HEK293 (cell line): ENCODE results near the gene HMX1.

Source experiments
- CTCF ChIA-PET: fragments of 350-600 bp; formaldehyde crosslinking; extraction: SDS; loops from one replicate; lab custom pipeline; 2021; ENCODE audit warnings: antibody characterized with exemption; lab: Yijun Ruan, JAX
- POLR2A ChIA-PET: fragments of 300-600 bp; formaldehyde crosslinking; extraction: SDS; loops from one replicate; lab custom pipeline; 2020; ENCODE audit warnings: antibody characterized with exemption, inconsistent platforms; lab: Yijun Ruan, JAX
- H3K27ac ChIP-seq: fragments of 200-500 bp; sonication (Bioruptor generic); 2 replicates; pipeline ENCODE4 v1.5.1; 2014; ENCODE audit warnings: low read depth, low read length, control low read depth, inconsistent platforms; ENCODE audit errors: extremely low read depth
- H3K36me3 ChIP-seq, 2 experiments: fragments of 200-500 bp in 1 of 2; sonication (Bioruptor generic) in 1 of 2; 1 replicate in 1 of 2; 2 replicates in 1 of 2; pipeline ENCODE4 v1.5.1; 2014 to 2017; ENCODE audit warnings: inconsistent platforms in 2 of 2, low read length in 2 of 2; ENCODE audit not compliant: control insufficient read depth in 2 of 2, insufficient read depth in 1 of 2
- H3K4me1 ChIP-seq: fragments of 200-500 bp; sonication (Bioruptor generic); 2 replicates; pipeline ENCODE4 v1.5.1; 2014; ENCODE audit warnings: mild to moderate bottlenecking, low read length, inconsistent platforms; ENCODE audit not compliant: control insufficient read depth, insufficient read depth
- H3K4me3 ChIP-seq: 2 replicates; pipeline ENCODE4 v1.5.1; 2011; ENCODE audit warnings: low read depth, mild to moderate bottlenecking, control low read depth, low read length, moderate library complexity
- H3K9me3 ChIP-seq: fragments of 200-500 bp; sonication (Bioruptor generic); 2 replicates; pipeline ENCODE4 v1.5.1; 2014; ENCODE audit warnings: low read depth, low read length, inconsistent platforms; ENCODE audit not compliant: control insufficient read depth, insufficient read depth
- FEZF1 ChIP-seq: fragments of 450-650 bp; formaldehyde crosslinking; IDR thresholded peaks from 2 replicates; pipeline ENCODE4 v1.5.1; 2016; ENCODE audit warnings: missing biosample characterization, missing genetic modification characterization
- KLF8 ChIP-seq: fragments of 450-650 bp; formaldehyde crosslinking; IDR thresholded peaks from 2 replicates; pipeline ENCODE4 v1.5.1; 2016; ENCODE audit warnings: missing biosample characterization, missing genetic modification characterization
- WT1 ChIP-seq: fragments of 450-650 bp; formaldehyde crosslinking; IDR thresholded peaks from 2 replicates; pipeline ENCODE4 v1.5.1; 2016; ENCODE audit warnings: missing biosample characterization, missing genetic modification characterization
- ZBTB1 ChIP-seq: fragments of 450-650 bp; formaldehyde crosslinking; IDR thresholded peaks from 2 replicates; pipeline ENCODE4 v1.5.1; 2016; ENCODE audit warnings: missing biosample characterization, missing genetic modification characterization
- ZNF10 ChIP-seq: fragments of 450-650 bp; formaldehyde crosslinking; IDR thresholded peaks from 2 replicates; pipeline ENCODE4 v1.5.1; 2017; ENCODE audit warnings: missing biosample characterization, missing genetic modification characterization
- ZNF138 ChIP-seq: fragments of 450-650 bp; formaldehyde crosslinking; IDR thresholded peaks from 2 replicates; pipeline ENCODE4 v1.5.1; 2016; ENCODE audit warnings: missing biosample characterization, missing genetic modification characterization, borderline replicate concordance
- ZNF155 ChIP-seq: fragments of 450-650 bp; formaldehyde crosslinking; IDR thresholded peaks from 2 replicates; pipeline ENCODE4 v1.5.1; 2016; ENCODE audit warnings: missing biosample characterization, missing genetic modification characterization
- ZNF426 ChIP-seq: fragments of 450-650 bp; formaldehyde crosslinking; IDR thresholded peaks from 2 replicates; pipeline ENCODE4 v1.5.1; 2017; ENCODE audit warnings: missing biosample characterization, missing genetic modification characterization, mild to moderate bottlenecking, inconsistent platforms, moderate library complexity
- ZNF48 ChIP-seq: fragments of 450-650 bp; formaldehyde crosslinking; IDR thresholded peaks from 2 replicates; pipeline ENCODE4 v1.5.1; 2016; ENCODE audit warnings: missing biosample characterization, missing genetic modification characterization
- ZNF521 ChIP-seq: fragments of 450-650 bp; formaldehyde crosslinking; IDR thresholded peaks from 2 replicates; pipeline ENCODE4 v1.5.1; 2017; ENCODE audit warnings: missing biosample characterization, mild to moderate bottlenecking, missing genetic modification characterization
- ZNF549 ChIP-seq: fragments of 450-650 bp; IDR thresholded peaks from 2 replicates; pipeline ENCODE4 v1.5.1; 2018; ENCODE audit warnings: missing biosample characterization, missing genetic modification characterization, mild to moderate bottlenecking, inconsistent platforms, moderate library complexity
- ZNF555 ChIP-seq: fragments of 450-650 bp; formaldehyde crosslinking; conservative IDR thresholded peaks from 2 replicates; pipeline ENCODE4 v1.5.1; 2017; ENCODE audit warnings: missing biosample characterization, mild to moderate bottlenecking, missing genetic modification characterization, inconsistent platforms
- TF ChIP-seq, protein P1 (sequence below): fragments of 450-650 bp; formaldehyde crosslinking; IDR thresholded peaks from 2 replicates; pipeline ENCODE4 v1.5.1; 2016; ENCODE audit warnings: missing biosample characterization, missing genetic modification characterization, borderline replicate concordance
- TF ChIP-seq, protein P2 (sequence below): fragments of 450-650 bp; formaldehyde crosslinking; IDR thresholded peaks from 2 replicates; pipeline ENCODE4 v1.5.1; 2016; ENCODE audit warnings: missing biosample characterization, missing genetic modification characterization, borderline replicate concordance

The HMX1 gene

DNA sequence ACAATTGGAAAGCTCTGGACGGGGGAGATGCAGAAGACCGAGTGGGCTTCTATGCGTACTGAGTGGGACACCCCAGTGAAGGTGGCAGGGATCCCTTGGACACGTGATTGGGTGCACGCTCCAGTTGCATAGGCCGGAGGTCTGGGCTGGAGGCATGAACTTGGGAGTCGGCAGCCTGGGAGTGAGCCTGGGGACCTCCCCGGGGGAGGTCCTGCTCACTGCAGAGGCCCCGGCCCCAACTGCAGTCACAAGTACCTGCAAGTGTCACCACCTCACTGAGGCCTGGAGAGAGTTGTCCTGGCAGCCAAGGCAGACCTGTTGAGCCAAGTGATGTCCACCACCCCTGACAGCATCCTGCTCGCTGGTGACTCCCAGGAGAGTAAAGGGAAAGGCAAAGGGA, 49.3 kb upstream of the HMX1 start:
- Histone ChIP-seq H3K9me3 (no peaks in the 10 kb centered on the region), H3K36me3 (no peaks in the 10 kb centered on the region), H3K4me3 (no peak overlapping the region), H3K4me1 (no peaks in the 10 kb centered on the region), H3K27ac (no peak overlapping the region)
- CTCF ChIA-PET, result interaction anchor here (0.9 to 1.5 kb wide), 3 partner anchors 33 to 314 kb away, joined by 3 to 8 read pairs (median 3); no protein-coding TSS in a partner anchor
- TF ChIP-seq, protein P1, sequence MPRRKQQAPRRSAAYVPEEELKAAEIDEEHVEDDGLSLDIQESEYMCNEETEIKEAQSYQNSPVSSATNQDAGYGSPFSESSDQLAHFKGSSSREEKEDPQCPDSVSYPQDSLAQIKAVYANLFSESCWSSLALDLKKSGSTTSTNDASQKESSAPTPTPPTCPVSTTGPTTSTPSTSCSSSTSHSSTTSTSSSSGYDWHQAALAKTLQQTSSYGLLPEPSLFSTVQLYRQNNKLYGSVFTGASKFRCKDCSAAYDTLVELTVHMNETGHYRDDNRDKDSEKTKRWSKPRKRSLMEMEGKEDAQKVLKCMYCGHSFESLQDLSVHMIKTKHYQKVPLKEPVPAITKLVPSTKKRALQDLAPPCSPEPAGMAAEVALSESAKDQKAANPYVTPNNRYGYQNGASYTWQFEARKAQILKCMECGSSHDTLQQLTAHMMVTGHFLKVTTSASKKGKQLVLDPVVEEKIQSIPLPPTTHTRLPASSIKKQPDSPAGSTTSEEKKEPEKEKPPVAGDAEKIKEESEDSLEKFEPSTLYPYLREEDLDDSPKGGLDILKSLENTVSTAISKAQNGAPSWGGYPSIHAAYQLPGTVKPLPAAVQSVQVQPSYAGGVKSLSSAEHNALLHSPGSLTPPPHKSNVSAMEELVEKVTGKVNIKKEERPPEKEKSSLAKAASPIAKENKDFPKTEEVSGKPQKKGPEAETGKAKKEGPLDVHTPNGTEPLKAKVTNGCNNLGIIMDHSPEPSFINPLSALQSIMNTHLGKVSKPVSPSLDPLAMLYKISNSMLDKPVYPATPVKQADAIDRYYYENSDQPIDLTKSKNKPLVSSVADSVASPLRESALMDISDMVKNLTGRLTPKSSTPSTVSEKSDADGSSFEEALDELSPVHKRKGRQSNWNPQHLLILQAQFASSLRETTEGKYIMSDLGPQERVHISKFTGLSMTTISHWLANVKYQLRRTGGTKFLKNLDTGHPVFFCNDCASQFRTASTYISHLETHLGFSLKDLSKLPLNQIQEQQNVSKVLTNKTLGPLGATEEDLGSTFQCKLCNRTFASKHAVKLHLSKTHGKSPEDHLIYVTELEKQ, result no peak
- TF ChIP-seq KLF8, result no peak
- POLR2A ChIA-PET, result no interaction called here

DNA sequence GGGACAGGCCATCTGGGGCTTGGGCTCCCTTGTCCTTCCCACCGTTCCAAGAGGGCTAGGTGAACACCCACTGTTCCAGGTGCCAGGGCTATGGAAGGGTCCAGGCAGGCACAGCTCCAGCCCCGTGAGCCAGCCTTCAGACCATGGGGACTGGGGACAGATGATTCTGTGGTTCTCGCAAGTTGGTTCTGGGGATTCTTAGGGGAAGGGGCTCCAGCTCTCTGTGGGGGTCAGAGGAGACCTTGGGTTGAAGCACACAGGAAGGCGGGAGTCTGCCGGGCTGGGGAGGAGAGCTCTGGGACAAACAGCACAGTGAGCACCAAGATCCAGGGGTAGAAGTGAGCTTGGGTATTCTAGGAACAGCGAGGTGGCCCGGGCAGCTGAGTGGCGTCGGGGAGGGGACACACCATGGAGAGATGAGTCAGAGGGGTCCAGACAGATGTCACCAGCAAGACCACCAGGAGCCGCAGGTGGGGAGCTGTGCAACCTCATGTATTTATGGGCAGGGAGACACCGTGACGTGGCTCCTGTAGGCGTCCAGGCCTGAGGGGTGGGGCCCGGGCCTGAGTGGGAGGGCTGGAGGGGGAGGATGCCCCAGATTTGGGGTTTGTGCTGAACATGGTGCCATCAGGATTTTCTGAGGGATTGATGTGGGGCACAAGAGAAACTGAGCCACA, 48.8 kb upstream of the HMX1 start:
- TF ChIP-seq ZNF138 (no peak), ZBTB1 (tag by site-specific recombination) (no peak), WT1 (tag by site-specific recombination) (no peak), ZNF426 (tag by site-specific recombination) (no peak), ZNF155 (no peak), ZNF48 (no peak), ZNF555 (tag by site-specific recombination) (no peak), ZNF521 (tag by site-specific recombination) (no peak), ZNF10 (no peak), ZNF549 (no peak), FEZF1 (tag by site-specific recombination) (no peak)
- TF ChIP-seq, protein P2, sequence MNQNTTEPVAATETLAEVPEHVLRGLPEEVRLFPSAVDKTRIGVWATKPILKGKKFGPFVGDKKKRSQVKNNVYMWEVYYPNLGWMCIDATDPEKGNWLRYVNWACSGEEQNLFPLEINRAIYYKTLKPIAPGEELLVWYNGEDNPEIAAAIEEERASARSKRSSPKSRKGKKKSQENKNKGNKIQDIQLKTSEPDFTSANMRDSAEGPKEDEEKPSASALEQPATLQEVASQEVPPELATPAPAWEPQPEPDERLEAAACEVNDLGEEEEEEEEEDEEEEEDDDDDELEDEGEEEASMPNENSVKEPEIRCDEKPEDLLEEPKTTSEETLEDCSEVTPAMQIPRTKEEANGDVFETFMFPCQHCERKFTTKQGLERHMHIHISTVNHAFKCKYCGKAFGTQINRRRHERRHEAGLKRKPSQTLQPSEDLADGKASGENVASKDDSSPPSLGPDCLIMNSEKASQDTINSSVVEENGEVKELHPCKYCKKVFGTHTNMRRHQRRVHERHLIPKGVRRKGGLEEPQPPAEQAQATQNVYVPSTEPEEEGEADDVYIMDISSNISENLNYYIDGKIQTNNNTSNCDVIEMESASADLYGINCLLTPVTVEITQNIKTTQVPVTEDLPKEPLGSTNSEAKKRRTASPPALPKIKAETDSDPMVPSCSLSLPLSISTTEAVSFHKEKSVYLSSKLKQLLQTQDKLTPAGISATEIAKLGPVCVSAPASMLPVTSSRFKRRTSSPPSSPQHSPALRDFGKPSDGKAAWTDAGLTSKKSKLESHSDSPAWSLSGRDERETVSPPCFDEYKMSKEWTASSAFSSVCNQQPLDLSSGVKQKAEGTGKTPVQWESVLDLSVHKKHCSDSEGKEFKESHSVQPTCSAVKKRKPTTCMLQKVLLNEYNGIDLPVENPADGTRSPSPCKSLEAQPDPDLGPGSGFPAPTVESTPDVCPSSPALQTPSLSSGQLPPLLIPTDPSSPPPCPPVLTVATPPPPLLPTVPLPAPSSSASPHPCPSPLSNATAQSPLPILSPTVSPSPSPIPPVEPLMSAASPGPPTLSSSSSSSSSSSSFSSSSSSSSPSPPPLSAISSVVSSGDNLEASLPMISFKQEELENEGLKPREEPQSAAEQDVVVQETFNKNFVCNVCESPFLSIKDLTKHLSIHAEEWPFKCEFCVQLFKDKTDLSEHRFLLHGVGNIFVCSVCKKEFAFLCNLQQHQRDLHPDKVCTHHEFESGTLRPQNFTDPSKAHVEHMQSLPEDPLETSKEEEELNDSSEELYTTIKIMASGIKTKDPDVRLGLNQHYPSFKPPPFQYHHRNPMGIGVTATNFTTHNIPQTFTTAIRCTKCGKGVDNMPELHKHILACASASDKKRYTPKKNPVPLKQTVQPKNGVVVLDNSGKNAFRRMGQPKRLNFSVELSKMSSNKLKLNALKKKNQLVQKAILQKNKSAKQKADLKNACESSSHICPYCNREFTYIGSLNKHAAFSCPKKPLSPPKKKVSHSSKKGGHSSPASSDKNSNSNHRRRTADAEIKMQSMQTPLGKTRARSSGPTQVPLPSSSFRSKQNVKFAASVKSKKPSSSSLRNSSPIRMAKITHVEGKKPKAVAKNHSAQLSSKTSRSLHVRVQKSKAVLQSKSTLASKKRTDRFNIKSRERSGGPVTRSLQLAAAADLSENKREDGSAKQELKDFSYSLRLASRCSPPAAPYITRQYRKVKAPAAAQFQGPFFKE (tag by site-specific recombination), result no peak
- Histone ChIP-seq H3K9me3 (no peaks in the 10 kb centered on the region), H3K36me3 (no peaks in the 10 kb centered on the region), H3K27ac (no peak overlapping the region), H3K4me1 (no peaks in the 10 kb centered on the region), H3K4me3 (no peak overlapping the region)
- ChIA-PET CTCF (interaction anchor here (0.9 to 1.5 kb wide), 4 partner anchors 33 to 313 kb away, joined by 3 to 8 read pairs (median 3); no protein-coding TSS in a partner anchor), POLR2A (no interaction called here)
